CD14-positive monocyte (primary cell): Measurements from ENCODE around the gene CFAP221. TPM values are rescaled to one million over a fixed set of nuclear protein-coding genes. Genes with fewer than 3 reads are reported as not detected.

ENCODE experiments used
- DNase-seq, 3 donors: peaks; one replicate each; pipeline ENCODE4 v3.0.0-alpha.2; 2011 to 2022
- H2AFZ ChIP-seq: 2 replicates; pipeline ENCODE4 v1.6.0; 2012; ENCODE audit warnings: mild to moderate bottlenecking, low read depth, low read length, inconsistent platforms; ENCODE audit not compliant: insufficient read depth, poor library complexity, severe bottlenecking
- H3K27ac ChIP-seq, 2 donors: 1 replicate in 1 of 2; 2 replicates in 1 of 2; pipeline ENCODE4 v1.5.1; 2012 to 2013; ENCODE audit warnings: low read length in 2 of 2, control low read depth in 1 of 2, inconsistent platforms in 1 of 2, low read depth in 1 of 2, mild to moderate bottlenecking in 1 of 2
- H3K27me3 ChIP-seq, 2 donors: one replicate each; pipeline versions ENCODE4 v1.6.0 to v1.6.1; 2011 to 2013; ENCODE audit warnings: low read length in 2 of 2; ENCODE audit not compliant: control insufficient read depth in 2 of 2, insufficient read depth in 2 of 2
- H3K36me3 ChIP-seq, 2 donors: replicated peaks in 1 of 2; 1 replicate in 1 of 2; 2 replicates in 1 of 2; pipeline versions ENCODE4 v1.5.1 to v1.6.1; 2012 to 2013; ENCODE audit warnings: low read length in 2 of 2, control low read depth in 1 of 2, inconsistent platforms in 1 of 2, mild to moderate bottlenecking in 1 of 2; ENCODE audit not compliant: insufficient read depth in 2 of 2, control insufficient read depth in 1 of 2
- H3K4me1 ChIP-seq, 2 donors: 1 replicate in 1 of 2; 2 replicates in 1 of 2; pipeline versions ENCODE4 v1.5.1 to v1.6.1; 2012 to 2013; ENCODE audit warnings: low read length in 2 of 2, control low read depth in 1 of 2, inconsistent platforms in 1 of 2, mild to moderate bottlenecking in 1 of 2, moderate library complexity in 1 of 2; ENCODE audit not compliant: insufficient read depth in 2 of 2, control insufficient read depth in 1 of 2
- H3K4me2 ChIP-seq: replicated peaks from 2 replicates; pipeline ENCODE3; 2012; ENCODE audit warnings: low read length, moderate library complexity, mild to moderate bottlenecking; ENCODE audit not compliant: poor library complexity, severe bottlenecking; ENCODE audit errors: extremely low read depth
- H3K4me3 ChIP-seq, 3 experiments: fragments of 200-600 bp in 1 of 3; sonication (generic) in 1 of 3; replicated peaks in 1 of 3; 1 replicate in 2 of 3; 2 replicates in 1 of 3; pipeline ENCODE4 v1.5.1; 2011 to 2013; ENCODE audit warnings: low read length in 3 of 3, mild to moderate bottlenecking in 3 of 3, control low read depth in 2 of 3, low read depth in 2 of 3, inconsistent platforms in 1 of 3, moderate library complexity in 1 of 3
- H3K79me2 ChIP-seq: 2 replicates; pipeline ENCODE4 v1.6.0; 2012; ENCODE audit warnings: mild to moderate bottlenecking, control low read depth, inconsistent platforms, low read length, moderate library complexity; ENCODE audit not compliant: insufficient read depth
- H3K9ac ChIP-seq: 2 replicates; pipeline ENCODE4 v1.6.0; 2017; ENCODE audit warnings: low read length, mild to moderate bottlenecking; ENCODE audit not compliant: insufficient read depth, poor library complexity, severe bottlenecking
- H3K9me3 ChIP-seq, 2 donors: replicated peaks in 1 of 2; 1 replicate in 1 of 2; 2 replicates in 1 of 2; pipeline versions ENCODE4 v1.5.1 to v1.6.1; 2012 to 2013; ENCODE audit warnings: low read length in 2 of 2, control low read depth in 1 of 2; ENCODE audit not compliant: control insufficient read depth in 1 of 2, insufficient read depth in 1 of 2
- H4K20me1 ChIP-seq: 2 replicates; pipeline ENCODE4 v1.6.0; 2012; ENCODE audit warnings: mild to moderate bottlenecking, low read length, control low read depth, moderate library complexity; ENCODE audit not compliant: insufficient read depth
- H3K27ac Mint-ChIP-seq, 7 donors: one replicate each; pipeline ENCODE4 v1.8.0; 2020; ENCODE audit warnings: mild to moderate bottlenecking in 7 of 7, mixed read lengths in 7 of 7, moderate library complexity in 6 of 7, inconsistent platforms in 2 of 7
- H3K27me3 Mint-ChIP-seq, 3 donors: one replicate each; pipeline ENCODE4 v1.8.0; 2021 to 2022; ENCODE audit warnings: low read depth in 3 of 3, mild to moderate bottlenecking in 3 of 3, mixed read lengths in 3 of 3, moderate library complexity in 3 of 3, inconsistent platforms in 1 of 3
- H3K36me3 Mint-ChIP-seq, 2 donors: one replicate each; pipeline ENCODE4 v1.8.0; 2020; ENCODE audit warnings: mixed read lengths in 2 of 2, inconsistent platforms in 1 of 2, mild to moderate bottlenecking in 1 of 2
- H3K4me1 Mint-ChIP-seq: one replicate; pipeline ENCODE4 v1.8.0; 2020; ENCODE audit warnings: mild to moderate bottlenecking, mixed read lengths
- H3K4me3 Mint-ChIP-seq, 2 donors: one replicate each; pipeline ENCODE4 v1.8.0; 2020; ENCODE audit warnings: mild to moderate bottlenecking in 2 of 2, mixed read lengths in 2 of 2, moderate library complexity in 1 of 2
- H3K9me3 Mint-ChIP-seq, 7 donors: one replicate each; pipeline ENCODE4 v1.8.0; 2020 to 2022; ENCODE audit warnings: mixed read lengths in 7 of 7, mild to moderate bottlenecking in 6 of 7, moderate library complexity in 6 of 7, inconsistent platforms in 2 of 7
- WGBS: methylation state at CpG from one replicate; pipeline ENCODE4 v1.1.5; 2013; ENCODE audit warnings: missing lambda C conversion rate; ENCODE audit not compliant: insufficient coverage; 5-methylcytosine and 5-hydroxymethylcytosine counted together
- intact Hi-C, 2 donors: fragments of 100-400 bp; cut with micrococcal nuclease; formaldehyde crosslinking; loops; one replicate each; pipeline versions ENCODE4 v1.15.0 to v1.15.1; 2023
- polyA plus RNA-seq, 3 donors: library from polyadenylated mRNA; depleted of rRNA in 1 of 3; unstranded in 2 of 3; stranded (reverse) in 1 of 3; fragments of 300-500 nt in 2 of 3; fragments of >200 nt in 1 of 3; fragmentation: Illumina TruSeq in 2 of 3; gene quantifications; 1 replicate in 2 of 3; 2 replicates in 1 of 3; pipeline ENCODE4 v1.2.3, GENCODE V29; 2012 to 2021
- TF ChIP-seq, protein P1 (sequence below): fragments of 200-600 bp; IDR thresholded peaks from one replicate; pipeline ENCODE4 v1.8.0; 2022; ENCODE audit warnings: antibody characterized with exemption, mild to moderate bottlenecking

Gene CFAP221
- polyA plus RNA-seq, 3 donors: not detected

DNA sequence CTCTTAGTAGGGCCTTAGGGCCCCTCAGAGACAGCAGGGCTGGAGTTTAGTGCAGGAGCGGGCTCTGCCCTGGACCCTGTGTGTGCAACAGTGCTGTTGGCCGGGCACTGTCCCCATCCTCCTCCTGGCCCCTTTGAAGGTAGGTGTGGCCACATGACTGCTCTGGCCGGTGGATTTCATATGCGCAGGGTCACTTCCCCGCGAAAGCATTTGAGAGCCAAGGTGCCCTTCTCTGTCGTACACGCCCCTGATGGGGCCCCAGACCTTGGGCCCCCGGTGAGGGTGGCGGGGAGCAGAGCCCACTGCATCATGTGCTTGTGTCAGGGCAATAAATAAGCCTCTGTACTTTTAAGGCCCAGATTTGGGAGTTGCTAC, 150.2 kb downstream of the CFAP221 start:
- TF ChIP-seq, protein P1, sequence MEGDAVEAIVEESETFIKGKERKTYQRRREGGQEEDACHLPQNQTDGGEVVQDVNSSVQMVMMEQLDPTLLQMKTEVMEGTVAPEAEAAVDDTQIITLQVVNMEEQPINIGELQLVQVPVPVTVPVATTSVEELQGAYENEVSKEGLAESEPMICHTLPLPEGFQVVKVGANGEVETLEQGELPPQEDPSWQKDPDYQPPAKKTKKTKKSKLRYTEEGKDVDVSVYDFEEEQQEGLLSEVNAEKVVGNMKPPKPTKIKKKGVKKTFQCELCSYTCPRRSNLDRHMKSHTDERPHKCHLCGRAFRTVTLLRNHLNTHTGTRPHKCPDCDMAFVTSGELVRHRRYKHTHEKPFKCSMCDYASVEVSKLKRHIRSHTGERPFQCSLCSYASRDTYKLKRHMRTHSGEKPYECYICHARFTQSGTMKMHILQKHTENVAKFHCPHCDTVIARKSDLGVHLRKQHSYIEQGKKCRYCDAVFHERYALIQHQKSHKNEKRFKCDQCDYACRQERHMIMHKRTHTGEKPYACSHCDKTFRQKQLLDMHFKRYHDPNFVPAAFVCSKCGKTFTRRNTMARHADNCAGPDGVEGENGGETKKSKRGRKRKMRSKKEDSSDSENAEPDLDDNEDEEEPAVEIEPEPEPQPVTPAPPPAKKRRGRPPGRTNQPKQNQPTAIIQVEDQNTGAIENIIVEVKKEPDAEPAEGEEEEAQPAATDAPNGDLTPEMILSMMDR: no peak
- WGBS: 74% methylated on average over 10 of the region's 10 CpGs
- H3K9ac ChIP-seq: no peak overlapping the region
- H3K4me1 ChIP-seq: no peaks in the 10 kb centered on the region
- no peaks in the 10 kb centered on the region for H3K36me3 Mint-ChIP-seq
- H4K20me1 ChIP-seq: no peaks in the 10 kb centered on the region
- no peaks in the 10 kb centered on the region for H3K79me2 ChIP-seq
- H3K4me3 Mint-ChIP-seq: no peak overlapping the region
- peak overlapping the region; percentile 23 for H2AFZ ChIP-seq
- no peak overlapping the region for H3K27ac ChIP-seq
- DNase-seq: no peak
- H3K4me2 ChIP-seq: no peak overlapping the region
- intact Hi-C loops: no loop called here
- H3K27me3 Mint-ChIP-seq: peaks cover 0 to 7% (median 0%) of the 10 kb centered on the region in 3 donors
- H3K9me3 Mint-ChIP-seq: peaks cover 0 to 3% (median 0%) of the 10 kb centered on the region in 7 donors
- no peak overlapping the region for H3K27ac Mint-ChIP-seq
- no peaks in the 10 kb centered on the region for H3K9me3 ChIP-seq
- H3K36me3 ChIP-seq: no peaks in the 10 kb centered on the region
- peaks cover 9% of the 10 kb centered on the region for H3K4me1 Mint-ChIP-seq
- no peak overlapping the region for H3K4me3 ChIP-seq
- H3K27me3 ChIP-seq: no peaks in the 10 kb centered on the region

- H3K4me1 Mint-ChIP-seq: peaks cover 9% of the 10 kb centered on the region
- no peaks in the 10 kb centered on the region for H4K20me1 ChIP-seq
- no peaks in the 10 kb centered on the region for H3K79me2 ChIP-seq
- no peak overlapping the region for H3K4me3 ChIP-seq
- no peak for DNase-seq
- intact Hi-C loops: no loop called here
- WGBS: 24% methylated on average over 6 of the region's 10 CpGs
- H3K27ac Mint-ChIP-seq: no peak overlapping the region
- H3K9me3 Mint-ChIP-seq: peaks cover 0 to 3% (median 0%) of the 10 kb centered on the region in 7 donors
- H3K9me3 ChIP-seq: no peaks in the 10 kb centered on the region
- no peaks in the 10 kb centered on the region for H3K36me3 ChIP-seq
- no peaks in the 10 kb centered on the region for H3K27me3 ChIP-seq
- H3K4me3 Mint-ChIP-seq: no peak overlapping the region
- no peak overlapping the region for H3K27ac ChIP-seq
- H3K4me2 ChIP-seq: no peak overlapping the region
- peaks cover 0 to 7% (median 0%) of the 10 kb centered on the region in 3 donors for H3K27me3 Mint-ChIP-seq
- no peaks in the 10 kb centered on the region for H3K4me1 ChIP-seq
- H3K9ac ChIP-seq: no peak overlapping the region
- no peaks in the 10 kb centered on the region for H3K36me3 Mint-ChIP-seq
- TF ChIP-seq, protein P1: no peak
- peak overlapping the region; percentile 23 for H2AFZ ChIP-seq
Measured at GRCh38 chr2:119694845-119695521, 150.7 kb downstream of the CFAP221 start.
